NB4 (cell line): ENCODE data around the gene CSNK1A1.

Source experiments
- CTCF ChIP-seq: IDR thresholded peaks from one replicate; pipeline ENCODE4 v1.5.1; 2012; ENCODE audit warnings: low read depth, low read length
- MAX ChIP-seq: IDR thresholded peaks from 2 replicates; pipeline ENCODE4 v1.6.1; 2011; ENCODE audit warnings: low read depth, low read length
- POLR2A ChIP-seq: IDR thresholded peaks from 2 replicates; pipeline ENCODE4 v1.6.1; 2011; ENCODE audit warnings: mild to moderate bottlenecking; ENCODE audit not compliant: insufficient read length; ENCODE audit errors: extremely low read depth

- TF ChIP-seq CTCF (no peak), MAX (no peak), POLR2A (no peak)
Observed at GRCh38 chr5:149450199-149450598, 101.0 kb downstream of the CSNK1A1 start.
